WTC11 (cell line): ENCODE measurements around the gene MYH14. TPM values are rescaled to one million over a fixed set of nuclear protein-coding genes. Genes with fewer than 3 reads are reported as not detected.

ENCODE experiments used
- ATAC-seq: fragments of 200-7000 bp; cut with Tn5 transposase; 2 replicates; pipeline ENCODE4 v1.10.0; 2021; ENCODE audit warnings: mild to moderate bottlenecking, moderate library complexity
- CTCF ChIA-PET: fragments of 300-600 bp; sonication (Branson Sonifier 250); formaldehyde crosslinking; loops from one replicate; lab custom pipeline; 2021; ENCODE audit warnings: antibody characterized with exemption; lab: Charles Lee
- POLR2A ChIA-PET: fragments of 350-600 bp; sonication (Branson Sonifier 250); formaldehyde crosslinking; loops from one replicate; lab custom pipeline; 2021; ENCODE audit warnings: antibody characterized with exemption; lab: Charles Lee
- DNase-seq: peaks from one replicate; pipeline ENCODE4 v3.0.0; 2021; ENCODE audit warnings: low spot score
- H3K27ac Mint-ChIP-seq: 2 replicates; pipeline ENCODE4 v1.8.0; 2021; ENCODE audit warnings: mixed read lengths
- H3K27me3 Mint-ChIP-seq: 2 replicates; pipeline ENCODE4 v1.8.0; 2021; ENCODE audit warnings: low read depth, mild to moderate bottlenecking, moderate library complexity, mixed read lengths
- H3K36me3 Mint-ChIP-seq: 2 replicates; pipeline ENCODE4 v1.8.0; 2021; ENCODE audit warnings: mixed read lengths
- H3K4me1 Mint-ChIP-seq: 2 replicates; pipeline ENCODE4 v1.8.0; 2022; ENCODE audit warnings: mixed read lengths
- H3K4me3 Mint-ChIP-seq: 2 replicates; pipeline ENCODE4 v1.8.0; 2021; ENCODE audit warnings: mild to moderate bottlenecking, moderate library complexity, mixed read lengths
- H3K9me3 Mint-ChIP-seq: 2 replicates; pipeline ENCODE4 v1.8.0; 2021; ENCODE audit warnings: mixed read lengths
- CREM ChIP-seq: sonication (generic); formaldehyde crosslinking; IDR thresholded peaks from 2 replicates; pipeline ENCODE4 v1.8.1; 2022; ENCODE audit warnings: mild to moderate bottlenecking, missing genetic modification reagents, moderate library complexity
- ELF4 ChIP-seq: sonication (generic); formaldehyde crosslinking; IDR thresholded peaks from 2 replicates; pipeline ENCODE4 v1.8.1; 2022; ENCODE audit warnings: low read depth, mild to moderate bottlenecking, moderate library complexity, missing genetic modification reagents
- FOXJ3 ChIP-seq: sonication (generic); formaldehyde crosslinking; IDR thresholded peaks from 2 replicates; pipeline ENCODE4 v1.9.0; 2021; ENCODE audit warnings: missing genetic modification reagents, mild to moderate bottlenecking, borderline replicate concordance
- FOXK1 ChIP-seq: sonication (generic); formaldehyde crosslinking; IDR thresholded peaks from 2 replicates; pipeline ENCODE4 v1.8.0; 2022; ENCODE audit warnings: mild to moderate bottlenecking, moderate library complexity, missing genetic modification reagents
- GTF2I ChIP-seq: fragments of 250-450 bp; sonication (Bioruptor Pico); conservative IDR thresholded peaks from 2 replicates; pipeline ENCODE4 v1.4.0; 2021; ENCODE audit warnings: mild to moderate bottlenecking
- NFYB ChIP-seq: sonication (generic); formaldehyde crosslinking; conservative IDR thresholded peaks from 2 replicates; pipeline ENCODE4 v1.8.0; 2022; ENCODE audit warnings: low read depth, missing genetic modification reagents
- OVOL2 ChIP-seq: fragments of 250-450 bp; sonication (Bioruptor Pico); IDR thresholded peaks from 2 replicates; pipeline ENCODE4 v1.9.0; 2021; ENCODE audit warnings: mild to moderate bottlenecking, borderline replicate concordance
- ZMAT4 ChIP-seq: fragments of 250-450 bp; sonication (Bioruptor Pico); IDR thresholded peaks from 2 replicates; pipeline ENCODE4 v1.9.0; 2021; ENCODE audit warnings: mild to moderate bottlenecking
- ZNF263 ChIP-seq: sonication (generic); formaldehyde crosslinking; IDR thresholded peaks from 2 replicates; pipeline ENCODE4 v1.8.1; 2022; ENCODE audit warnings: low read depth, mild to moderate bottlenecking, moderate library complexity, missing genetic modification reagents
- ZNF281 ChIP-seq: sonication (generic); formaldehyde crosslinking; IDR thresholded peaks from 2 replicates; pipeline ENCODE4 v1.8.0; 2023; ENCODE audit warnings: mild to moderate bottlenecking, missing genetic modification reagents
- ZNF416 ChIP-seq: fragments of 250-450 bp; sonication (Bioruptor Pico); IDR thresholded peaks from 2 replicates; pipeline ENCODE4 v1.9.0; 2021; ENCODE audit warnings: mild to moderate bottlenecking, inconsistent platforms
- ZNF671 ChIP-seq: fragments of 250-450 bp; sonication (Bioruptor Pico); IDR thresholded peaks from 2 replicates; pipeline ENCODE4 v1.8.0; 2021; ENCODE audit warnings: mild to moderate bottlenecking
- total RNA-seq: library from RNA; stranded (reverse); gene quantifications from 3 replicates; pipeline ENCODE4 v1.2.3, GENCODE V29; 2021
- TF ChIP-seq, protein P1 (sequence below): sonication (generic); formaldehyde crosslinking; IDR thresholded peaks from 2 replicates; pipeline ENCODE4 v1.8.0; 2022; ENCODE audit warnings: mild to moderate bottlenecking, missing genetic modification reagents
- TF ChIP-seq, protein P2 (sequence below): sonication (generic); formaldehyde crosslinking; IDR thresholded peaks from 2 replicates; pipeline ENCODE4 v1.8.0; 2022; ENCODE audit warnings: mild to moderate bottlenecking, missing genetic modification reagents
- TF ChIP-seq, protein P3 (sequence below): sonication (generic); formaldehyde crosslinking; IDR thresholded peaks from 2 replicates; pipeline ENCODE4 v1.8.1; 2023; ENCODE audit warnings: mild to moderate bottlenecking, missing genetic modification reagents, moderate library complexity
- TF ChIP-seq, protein P4 (sequence below): fragments of 200-600 bp; IDR thresholded peaks from 2 replicates; pipeline ENCODE4 v1.8.0; 2022; ENCODE audit warnings: antibody characterized with exemption

Gene MYH14
- total RNA-seq, 1 experiment from 2014 or later: 25.8 TPM

GRCh38 chr19:50154529-50154928 is 48.9 kb upstream of the MYH14 start:
- peaks cover 28% of the 10 kb centered on the region for H3K27me3 Mint-ChIP-seq
- no peak for ATAC-seq
- peaks cover 14% of the 10 kb centered on the region for H3K9me3 Mint-ChIP-seq
- CTCF ChIA-PET: interaction anchor here (0.6 to 1.7 kb wide), 5 partner anchors 51 to 105 kb away, joined by 3 to 8 read pairs (median 3); no protein-coding TSS in a partner anchor
- POLR2A ChIA-PET: no interaction called here
- no peak overlapping the region for H3K27ac Mint-ChIP-seq
- peaks cover 21% of the 10 kb centered on the region for H3K4me1 Mint-ChIP-seq
- TF ChIP-seq ZNF416 (no peak), NFYB (CRISPR knock-in tag) (no peak), ZMAT4 (no peak)
- TF ChIP-seq, protein P1, sequence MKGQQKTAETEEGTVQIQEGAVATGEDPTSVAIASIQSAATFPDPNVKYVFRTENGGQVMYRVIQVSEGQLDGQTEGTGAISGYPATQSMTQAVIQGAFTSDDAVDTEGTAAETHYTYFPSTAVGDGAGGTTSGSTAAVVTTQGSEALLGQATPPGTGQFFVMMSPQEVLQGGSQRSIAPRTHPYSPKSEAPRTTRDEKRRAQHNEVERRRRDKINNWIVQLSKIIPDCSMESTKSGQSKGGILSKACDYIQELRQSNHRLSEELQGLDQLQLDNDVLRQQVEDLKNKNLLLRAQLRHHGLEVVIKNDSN (CRISPR knock-in tag): no peak
- TF ChIP-seq, protein P2, sequence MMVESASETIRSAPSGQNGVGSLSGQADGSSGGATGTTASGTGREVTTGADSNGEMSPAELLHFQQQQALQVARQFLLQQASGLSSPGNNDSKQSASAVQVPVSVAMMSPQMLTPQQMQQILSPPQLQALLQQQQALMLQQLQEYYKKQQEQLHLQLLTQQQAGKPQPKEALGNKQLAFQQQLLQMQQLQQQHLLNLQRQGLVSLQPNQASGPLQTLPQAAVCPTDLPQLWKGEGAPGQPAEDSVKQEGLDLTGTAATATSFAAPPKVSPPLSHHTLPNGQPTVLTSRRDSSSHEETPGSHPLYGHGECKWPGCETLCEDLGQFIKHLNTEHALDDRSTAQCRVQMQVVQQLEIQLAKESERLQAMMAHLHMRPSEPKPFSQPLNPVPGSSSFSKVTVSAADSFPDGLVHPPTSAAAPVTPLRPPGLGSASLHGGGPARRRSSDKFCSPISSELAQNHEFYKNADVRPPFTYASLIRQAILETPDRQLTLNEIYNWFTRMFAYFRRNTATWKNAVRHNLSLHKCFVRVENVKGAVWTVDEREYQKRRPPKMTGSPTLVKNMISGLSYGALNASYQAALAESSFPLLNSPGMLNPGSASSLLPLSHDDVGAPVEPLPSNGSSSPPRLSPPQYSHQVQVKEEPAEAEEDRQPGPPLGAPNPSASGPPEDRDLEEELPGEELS (CRISPR knock-in tag): no peak
- peaks cover 2% of the 10 kb centered on the region; the same call in 1 of the 2 replicates for H3K36me3 Mint-ChIP-seq
- no peak overlapping the region for H3K4me3 Mint-ChIP-seq
- DNase-seq: no peak

DNA sequence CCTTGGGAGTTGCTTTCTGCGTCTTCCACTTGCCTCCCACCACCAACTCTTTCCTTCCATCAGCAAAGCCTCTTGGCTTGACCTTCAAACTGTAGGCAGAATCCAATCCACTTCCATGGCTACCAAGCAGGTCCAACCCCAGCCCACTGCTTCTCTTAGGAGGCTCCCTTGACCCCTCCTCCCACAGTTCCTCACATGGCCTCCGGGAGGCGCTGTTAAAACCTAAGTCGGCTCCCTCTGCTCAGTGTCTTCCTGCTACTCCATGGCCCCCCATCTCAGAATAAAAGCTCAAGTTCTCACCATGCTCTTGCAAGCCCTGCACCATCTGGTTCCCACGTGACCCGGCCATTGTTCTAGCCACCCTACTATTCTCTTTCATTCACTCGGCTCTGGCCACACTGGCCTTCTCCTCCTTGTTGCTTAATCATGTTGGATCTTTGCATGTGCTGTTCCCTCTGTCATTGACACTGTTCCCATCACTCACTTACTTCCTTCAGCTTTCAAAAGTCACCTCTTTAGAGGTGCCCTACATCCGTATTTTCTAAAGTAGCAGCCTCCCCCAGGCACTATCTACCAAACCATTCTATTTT is 47.8 kb upstream of the MYH14 start:
- POLR2A ChIA-PET: no interaction called here
- H3K36me3 Mint-ChIP-seq: peaks cover 2% of the 10 kb centered on the region; the same call in 1 of the 2 replicates

GRCh38 chr19:50158577-50158976 is 44.8 kb upstream of the MYH14 start:
- Mint-ChIP-seq H3K4me3 (no peak overlapping the region), H3K36me3 (peaks cover 2% of the 10 kb centered on the region; the same call in 1 of the 2 replicates), H3K9me3 (peaks cover 14% of the 10 kb centered on the region), H3K4me1 (peaks cover 16% of the 10 kb centered on the region), H3K27me3 (peaks cover 33% of the 10 kb centered on the region), H3K27ac (no peak overlapping the region)
- DNase-seq: no peak
- ChIA-PET POLR2A (no interaction called here), CTCF (interaction anchor here (0.6 to 1.2 kb wide), 2 partner anchors 11 to 35 kb away, joined by 3 read pairs; no protein-coding TSS in a partner anchor)
- no peak for ATAC-seq
- TF ChIP-seq, protein P3, sequence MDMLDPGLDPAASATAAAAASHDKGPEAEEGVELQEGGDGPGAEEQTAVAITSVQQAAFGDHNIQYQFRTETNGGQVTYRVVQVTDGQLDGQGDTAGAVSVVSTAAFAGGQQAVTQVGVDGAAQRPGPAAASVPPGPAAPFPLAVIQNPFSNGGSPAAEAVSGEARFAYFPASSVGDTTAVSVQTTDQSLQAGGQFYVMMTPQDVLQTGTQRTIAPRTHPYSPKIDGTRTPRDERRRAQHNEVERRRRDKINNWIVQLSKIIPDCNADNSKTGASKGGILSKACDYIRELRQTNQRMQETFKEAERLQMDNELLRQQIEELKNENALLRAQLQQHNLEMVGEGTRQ (CRISPR knock-in tag): peak; percentile 72
- no peak for TF ChIP-seq FOXJ3 (CRISPR knock-in tag)
- TF ChIP-seq, protein P1 (CRISPR knock-in tag): peak; percentile 74

More for the DNA sequence above, 47.8 kb upstream of the MYH14 start:
- H3K9me3 Mint-ChIP-seq: peaks cover 14% of the 10 kb centered on the region
- no peak overlapping the region for H3K27ac Mint-ChIP-seq
- TF ChIP-seq GTF2I (CRISPR knock-in tag) (peak; percentile 53; the same call in 1 of the 2 replicates), ZNF671 (CRISPR knock-in tag) (no peak)
- TF ChIP-seq, protein P4, sequence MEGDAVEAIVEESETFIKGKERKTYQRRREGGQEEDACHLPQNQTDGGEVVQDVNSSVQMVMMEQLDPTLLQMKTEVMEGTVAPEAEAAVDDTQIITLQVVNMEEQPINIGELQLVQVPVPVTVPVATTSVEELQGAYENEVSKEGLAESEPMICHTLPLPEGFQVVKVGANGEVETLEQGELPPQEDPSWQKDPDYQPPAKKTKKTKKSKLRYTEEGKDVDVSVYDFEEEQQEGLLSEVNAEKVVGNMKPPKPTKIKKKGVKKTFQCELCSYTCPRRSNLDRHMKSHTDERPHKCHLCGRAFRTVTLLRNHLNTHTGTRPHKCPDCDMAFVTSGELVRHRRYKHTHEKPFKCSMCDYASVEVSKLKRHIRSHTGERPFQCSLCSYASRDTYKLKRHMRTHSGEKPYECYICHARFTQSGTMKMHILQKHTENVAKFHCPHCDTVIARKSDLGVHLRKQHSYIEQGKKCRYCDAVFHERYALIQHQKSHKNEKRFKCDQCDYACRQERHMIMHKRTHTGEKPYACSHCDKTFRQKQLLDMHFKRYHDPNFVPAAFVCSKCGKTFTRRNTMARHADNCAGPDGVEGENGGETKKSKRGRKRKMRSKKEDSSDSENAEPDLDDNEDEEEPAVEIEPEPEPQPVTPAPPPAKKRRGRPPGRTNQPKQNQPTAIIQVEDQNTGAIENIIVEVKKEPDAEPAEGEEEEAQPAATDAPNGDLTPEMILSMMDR: peak; percentile 76
- DNase-seq: peak; percentile 68
- H3K27me3 Mint-ChIP-seq: peaks cover 32% of the 10 kb centered on the region
- ATAC-seq: peak; percentile 72
- H3K4me1 Mint-ChIP-seq: peaks cover 21% of the 10 kb centered on the region
- no peak overlapping the region for H3K4me3 Mint-ChIP-seq
- CTCF ChIA-PET: interaction anchor here (0.6 to 1.7 kb wide), 8 partner anchors 10 to 173 kb away, joined by 3 to 8 read pairs (median 4); partner anchors contain the start of gene KCNC3

- peaks cover 2% of the 10 kb centered on the region; the same call in 1 of the 2 replicates for H3K36me3 Mint-ChIP-seq
- peaks cover 33% of the 10 kb centered on the region for H3K27me3 Mint-ChIP-seq
- TF ChIP-seq ZNF263: no peak
- TF ChIP-seq FOXK1 (CRISPR knock-in tag): no peak
- no peak for TF ChIP-seq ELF4 (CRISPR knock-in tag)
- TF ChIP-seq OVOL2: no peak
- TF ChIP-seq ZNF281 (CRISPR knock-in tag): no peak
- TF ChIP-seq CREM (CRISPR knock-in tag): no peak
- CTCF ChIA-PET: interaction anchor here (1.2 kb wide), 1 partner anchor 12 kb away, joined by 3 read pairs; no protein-coding TSS in a partner anchor
- peaks cover 14% of the 10 kb centered on the region for H3K9me3 Mint-ChIP-seq
- no peak overlapping the region for H3K27ac Mint-ChIP-seq
- no peak for ATAC-seq
- POLR2A ChIA-PET: no interaction called here
- DNase-seq: no peak
- peaks cover 12% of the 10 kb centered on the region for H3K4me1 Mint-ChIP-seq
- H3K4me3 Mint-ChIP-seq: no peak overlapping the region
Observed at GRCh38 chr19:50159078-50159477, 44.3 kb upstream of the MYH14 start.
